NCI-H1436 (cell line): ENCODE results near the gene ATAT1.

Source experiments
- DNase-seq: peaks from one replicate; lab custom pipeline; 2025; lab: John Stamatoyannopoulos, UW

Gene ATAT1

DNA sequence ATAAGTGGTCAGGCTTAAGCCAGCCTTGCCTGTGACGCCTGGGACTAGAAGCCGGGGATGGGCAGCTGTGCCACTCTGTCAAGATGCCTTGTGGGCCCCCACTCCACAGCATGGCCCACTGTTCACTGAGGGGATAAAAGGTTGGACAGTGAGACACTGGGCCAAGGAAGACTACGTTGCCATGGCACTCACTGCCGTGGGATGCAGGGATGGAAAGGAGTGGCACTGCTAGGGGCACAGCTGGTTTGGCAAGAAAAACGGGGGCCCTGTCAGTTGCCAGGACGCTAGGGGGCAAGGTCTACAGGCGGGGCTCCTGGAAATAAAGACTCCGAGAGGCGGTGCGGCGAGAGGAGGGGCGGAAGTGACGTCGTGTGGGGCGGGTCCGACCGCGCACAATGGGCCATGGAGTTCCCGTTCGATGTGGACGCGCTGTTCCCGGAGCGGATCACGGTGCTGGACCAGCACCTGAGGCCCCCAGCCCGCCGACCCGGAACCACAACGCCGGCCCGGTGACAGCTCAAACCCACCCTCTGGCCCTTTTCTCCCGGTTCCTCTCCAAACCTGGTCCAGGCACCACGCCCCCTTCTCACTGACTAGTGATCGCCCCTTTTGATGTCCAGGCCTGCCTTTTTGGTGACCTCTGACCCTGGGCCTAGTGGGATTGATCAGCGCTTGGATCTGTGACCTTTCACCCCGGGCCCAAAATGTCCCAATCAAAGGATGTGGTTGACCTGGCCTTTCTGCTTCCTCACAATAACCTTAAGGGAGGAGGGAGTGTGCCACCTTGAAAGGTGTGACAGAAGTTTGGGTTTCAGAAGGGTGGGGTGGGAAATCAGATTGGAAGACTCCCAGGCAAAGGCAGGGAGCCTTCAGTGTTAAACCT is at the start of gene ATAT1:
TSS of gene ATAT1 (plus strand) at position 391 of the 883 bp plus-strand sequence.
- DNase-seq: peak; percentile 78

DNA sequence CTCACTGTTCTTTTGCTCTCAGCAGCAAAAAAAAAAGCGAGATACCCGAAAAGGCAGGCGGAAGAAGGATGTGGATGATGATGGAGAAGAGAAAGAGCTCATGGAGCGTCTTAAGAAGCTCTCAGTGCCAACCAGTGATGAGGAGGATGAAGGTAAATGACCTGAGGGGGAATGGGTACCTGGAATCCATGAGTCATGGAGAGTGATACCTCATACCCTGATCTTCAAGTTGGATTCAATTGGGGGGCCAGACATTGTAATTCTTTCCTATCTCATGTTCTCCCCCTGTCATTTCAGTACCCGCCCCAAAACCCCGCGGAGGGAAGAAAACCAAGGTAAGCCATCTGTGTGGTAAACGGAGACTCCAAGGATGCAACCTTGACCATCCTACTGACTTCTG is 48.6 kb upstream of the ATAT1 start:
- DNase-seq: no peak

DNA sequence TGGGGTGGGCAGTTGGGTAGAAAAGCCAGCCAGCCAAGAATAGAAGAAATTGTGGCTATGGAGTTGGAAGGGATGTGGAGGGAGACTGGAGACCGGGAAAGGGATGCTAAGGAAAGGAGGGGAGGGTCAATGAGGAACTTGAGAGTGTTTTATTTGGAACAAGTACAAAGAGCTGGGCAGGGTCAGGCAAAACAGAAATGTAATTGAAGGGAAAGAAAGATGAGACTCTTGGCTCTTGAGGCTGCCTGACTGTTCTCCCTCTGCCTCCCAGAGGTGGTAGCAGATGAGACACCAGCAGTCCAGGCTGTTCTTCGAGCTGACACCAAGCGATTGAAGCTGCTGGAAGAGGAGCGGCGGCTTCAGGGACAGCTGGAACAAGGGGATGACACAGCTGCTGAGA is 42.8 kb upstream of the ATAT1 start:
- DNase-seq: no peak

DNA sequence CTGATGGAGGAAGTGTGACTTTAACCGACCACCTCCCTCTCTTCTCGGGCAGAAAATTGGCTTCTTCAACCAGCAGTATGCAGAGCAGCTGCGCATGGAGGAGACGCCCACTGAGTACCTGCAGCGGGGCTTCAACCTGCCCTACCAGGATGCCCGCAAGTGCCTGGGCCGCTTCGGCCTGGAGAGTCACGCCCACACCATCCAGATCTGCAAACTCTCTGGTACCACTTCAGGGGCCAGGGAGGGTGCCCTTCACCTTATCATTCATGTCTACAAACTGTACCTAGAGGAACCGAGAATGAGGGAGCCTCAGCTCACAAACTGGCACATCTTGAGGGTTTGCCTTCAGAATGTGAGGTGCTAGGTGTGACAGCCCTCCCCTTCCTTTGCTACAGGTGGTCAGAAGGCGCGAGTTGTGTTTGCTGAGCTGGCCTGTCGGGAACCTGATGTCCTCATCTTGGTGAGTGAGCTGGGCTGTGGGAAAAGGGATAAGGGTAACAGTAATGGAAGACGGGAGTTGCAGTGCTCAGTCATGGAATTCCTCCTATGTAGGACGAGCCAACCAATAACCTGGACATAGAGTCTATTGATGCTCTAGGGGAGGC is 36.8 kb upstream of the ATAT1 start:
- no peak for DNase-seq

DNA sequence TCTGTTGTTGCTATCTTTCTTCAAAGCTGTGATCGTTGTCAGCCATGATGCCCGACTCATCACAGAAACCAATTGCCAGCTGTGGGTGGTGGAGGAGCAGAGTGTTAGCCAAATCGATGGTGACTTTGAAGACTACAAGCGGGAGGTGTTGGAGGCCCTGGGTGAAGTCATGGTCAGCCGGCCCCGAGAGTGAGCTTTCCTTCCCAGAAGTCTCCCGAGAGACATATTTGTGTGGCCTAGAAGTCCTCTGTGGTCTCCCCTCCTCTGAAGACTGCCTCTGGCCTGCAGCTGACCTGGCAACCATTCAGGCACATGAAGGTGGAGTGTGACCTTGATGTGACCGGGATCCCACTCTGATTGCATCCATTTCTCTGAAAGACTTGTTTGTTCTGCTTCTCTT is 36.2 kb upstream of the ATAT1 start:
- DNase-seq: no peak

DNA sequence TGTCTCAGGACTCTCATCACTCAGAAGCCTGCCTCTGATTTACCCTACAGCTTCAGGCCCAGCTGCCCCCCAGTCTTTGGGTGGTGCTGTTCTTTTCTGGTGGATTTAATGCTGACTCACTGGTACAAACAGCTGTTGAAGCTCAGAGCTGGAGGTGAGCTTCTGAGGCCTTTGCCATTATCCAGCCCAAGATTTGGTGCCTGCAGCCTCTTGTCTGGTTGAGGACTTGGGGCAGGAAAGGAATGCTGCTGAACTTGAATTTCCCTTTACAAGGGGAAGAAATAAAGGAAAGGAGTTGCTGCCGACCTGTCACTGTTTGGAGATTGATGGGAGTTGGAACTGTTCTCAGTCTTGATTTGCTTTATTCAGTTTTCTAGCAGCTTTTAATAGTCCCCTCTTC is 35.7 kb upstream of the ATAT1 start:
- DNase-seq: no peak

DNA sequence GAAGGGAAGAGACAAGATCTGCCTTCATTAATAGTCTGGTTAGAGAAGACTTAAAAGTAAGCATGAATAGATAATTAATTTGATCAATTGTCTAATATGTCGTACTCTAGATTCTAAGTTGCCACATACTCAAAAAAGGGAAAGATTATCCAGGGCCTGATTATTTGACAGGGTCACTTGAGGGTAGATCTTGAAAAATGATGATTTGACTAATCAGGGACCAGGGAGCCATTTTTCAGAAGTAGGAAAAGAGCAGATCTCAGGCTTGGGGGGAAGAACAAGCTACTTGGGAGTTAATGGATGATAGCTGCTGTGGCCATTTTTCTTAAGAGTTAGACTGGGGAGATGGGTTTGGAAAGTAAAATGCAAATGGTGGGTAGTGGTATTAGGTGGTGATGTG is 34.4 kb upstream of the ATAT1 start:
- no peak for DNase-seq

DNA sequence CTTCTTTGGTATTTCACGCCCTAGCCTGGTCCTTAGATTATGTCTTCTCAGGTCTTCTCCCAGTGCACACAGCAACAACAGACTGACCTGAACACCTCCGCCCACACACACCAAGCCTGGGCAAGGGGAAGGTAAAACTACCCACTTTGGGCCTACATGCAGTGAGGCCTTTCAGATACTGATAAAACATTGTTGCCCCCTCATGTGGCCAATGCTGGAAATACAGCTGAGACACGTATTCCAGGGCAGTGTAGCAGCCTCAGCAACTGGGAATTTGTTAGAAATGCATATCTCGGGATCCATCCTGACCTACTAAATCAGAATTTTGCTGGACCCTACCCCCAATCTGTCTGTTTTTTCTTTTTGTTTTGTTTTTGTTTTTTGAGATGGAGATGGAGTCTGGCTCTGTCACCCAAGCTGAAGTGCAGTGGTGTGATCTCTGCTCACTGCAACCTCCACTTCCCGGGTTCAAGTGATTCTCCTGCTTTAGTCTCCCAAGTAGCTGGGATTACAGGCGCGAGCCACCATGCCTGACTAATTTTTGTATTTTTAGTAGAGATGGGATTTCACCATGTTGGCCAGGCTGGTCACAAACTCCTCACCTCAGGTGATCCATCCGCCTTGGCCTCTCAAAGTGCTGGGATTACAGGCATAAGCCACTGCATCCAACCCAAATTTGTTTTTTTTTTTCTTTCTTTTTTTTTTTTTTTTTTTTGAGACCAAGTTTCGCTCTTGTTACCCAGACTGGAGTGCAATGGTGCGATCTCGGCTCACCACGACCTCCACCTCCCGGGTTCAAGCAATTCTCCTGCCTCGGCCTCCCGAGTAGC is 29.1 kb upstream of the ATAT1 start:
- DNase-seq: peak; percentile 60

DNA sequence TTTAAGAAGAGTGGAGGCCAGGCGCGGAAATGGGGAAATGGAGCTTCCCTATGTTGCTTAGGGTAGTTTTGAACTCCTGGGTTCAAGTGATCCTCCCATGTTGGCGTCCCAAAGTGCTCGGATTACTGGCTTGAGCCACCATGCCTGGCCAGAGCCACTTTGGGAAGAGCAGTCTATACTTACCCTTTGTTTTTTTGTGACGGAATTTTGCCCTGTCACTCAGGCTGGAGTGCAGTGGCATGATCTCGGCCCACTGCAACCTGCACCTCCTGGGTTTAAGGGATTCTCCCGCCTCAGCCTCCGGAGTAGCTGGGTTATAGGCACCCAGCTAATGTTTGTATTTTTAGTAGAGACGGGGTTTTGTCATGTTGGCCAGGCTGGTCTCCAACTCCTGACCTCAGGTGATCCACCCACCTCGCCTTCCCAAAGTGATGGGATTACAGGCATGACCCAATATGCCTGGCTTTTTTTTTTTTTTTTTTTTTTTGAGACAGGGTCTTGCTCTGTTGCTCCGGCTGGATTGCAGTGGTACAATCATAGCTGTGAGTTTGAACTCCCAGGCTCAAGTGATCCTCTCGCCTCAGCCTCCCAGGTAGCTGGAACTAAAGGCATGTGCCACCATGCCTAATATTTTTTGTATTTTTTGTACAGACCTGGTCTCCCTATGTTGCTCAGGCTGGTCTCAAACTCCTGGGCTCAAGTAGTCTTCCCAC is 27.6 kb upstream of the ATAT1 start:
- no peak for DNase-seq

DNA sequence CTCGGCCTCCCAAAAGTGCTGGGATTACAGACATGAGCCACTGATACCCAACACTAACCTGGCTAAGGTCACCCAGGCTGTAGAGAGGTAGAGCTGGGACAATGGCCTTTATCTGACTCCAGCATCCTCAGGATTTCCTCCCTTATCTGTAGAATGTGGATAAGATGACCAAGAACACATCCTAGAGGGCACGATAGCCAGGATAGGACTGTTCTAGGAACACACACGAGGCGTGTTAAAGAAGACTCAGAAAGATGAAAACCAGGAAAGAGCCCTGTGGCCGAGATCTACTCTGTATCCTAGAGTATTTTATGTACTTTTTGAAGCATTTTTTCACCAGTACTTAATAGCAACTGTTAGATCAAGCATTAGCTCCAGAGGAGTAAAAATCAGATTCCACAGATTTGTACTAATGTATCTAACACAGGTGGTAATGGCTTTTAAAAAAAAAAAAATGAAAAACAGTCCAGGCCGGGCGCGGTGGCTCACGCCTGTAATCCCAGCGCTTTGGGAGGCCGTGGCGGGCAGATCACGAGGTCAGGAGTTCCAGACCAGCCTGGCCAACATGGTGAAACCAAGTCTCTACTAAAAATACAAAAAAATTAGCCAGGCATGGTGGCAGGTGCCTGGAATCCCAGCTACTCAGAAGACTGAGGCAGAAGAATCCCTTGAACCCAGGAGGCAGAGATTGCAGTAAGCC is 26.9 kb upstream of the ATAT1 start:
- no peak for DNase-seq

DNA sequence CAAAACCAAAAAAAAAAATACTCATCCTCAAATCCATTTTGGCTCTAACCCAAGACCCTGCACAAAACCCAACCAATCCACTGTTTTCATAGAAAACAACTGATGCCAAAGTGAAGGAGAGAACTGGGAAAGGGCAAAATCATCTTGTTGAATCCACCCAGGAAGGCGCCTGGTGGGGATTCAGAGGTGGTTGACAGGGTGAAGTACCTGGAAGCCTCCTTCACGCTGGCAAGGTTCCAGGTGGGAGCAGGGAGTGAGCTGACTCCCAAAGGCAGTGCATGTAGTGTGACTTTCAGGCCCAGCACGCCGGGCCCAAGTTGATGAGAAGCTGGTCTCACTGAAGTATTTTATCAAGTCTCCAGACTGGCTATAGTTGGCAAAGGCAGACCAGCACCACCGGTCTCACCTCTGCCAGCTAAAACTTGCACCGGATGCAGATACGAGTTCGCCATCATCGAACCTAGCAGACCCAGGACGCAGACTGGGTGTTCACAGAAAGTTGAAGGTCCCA is 26.2 kb upstream of the ATAT1 start:
- no peak for DNase-seq

DNA sequence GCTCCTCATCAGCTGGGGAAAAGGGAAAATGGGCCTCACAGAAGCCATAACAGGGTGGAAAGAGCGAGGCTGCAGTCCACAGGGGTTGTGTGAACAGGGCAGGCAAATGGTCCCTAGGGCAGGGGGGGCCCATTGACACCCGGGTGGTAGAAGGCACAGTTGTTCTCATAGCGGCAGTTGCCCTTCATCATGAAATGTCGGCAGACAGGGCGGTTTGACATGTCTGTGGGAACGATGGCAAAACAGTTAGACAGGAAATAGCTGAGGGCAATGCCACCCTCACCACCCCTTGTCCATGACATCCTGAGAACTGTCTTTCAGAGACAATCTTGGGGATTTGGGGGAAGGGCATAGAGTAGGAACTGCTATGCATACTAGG is 25.2 kb upstream of the ATAT1 start:
- no peak for DNase-seq

DNA sequence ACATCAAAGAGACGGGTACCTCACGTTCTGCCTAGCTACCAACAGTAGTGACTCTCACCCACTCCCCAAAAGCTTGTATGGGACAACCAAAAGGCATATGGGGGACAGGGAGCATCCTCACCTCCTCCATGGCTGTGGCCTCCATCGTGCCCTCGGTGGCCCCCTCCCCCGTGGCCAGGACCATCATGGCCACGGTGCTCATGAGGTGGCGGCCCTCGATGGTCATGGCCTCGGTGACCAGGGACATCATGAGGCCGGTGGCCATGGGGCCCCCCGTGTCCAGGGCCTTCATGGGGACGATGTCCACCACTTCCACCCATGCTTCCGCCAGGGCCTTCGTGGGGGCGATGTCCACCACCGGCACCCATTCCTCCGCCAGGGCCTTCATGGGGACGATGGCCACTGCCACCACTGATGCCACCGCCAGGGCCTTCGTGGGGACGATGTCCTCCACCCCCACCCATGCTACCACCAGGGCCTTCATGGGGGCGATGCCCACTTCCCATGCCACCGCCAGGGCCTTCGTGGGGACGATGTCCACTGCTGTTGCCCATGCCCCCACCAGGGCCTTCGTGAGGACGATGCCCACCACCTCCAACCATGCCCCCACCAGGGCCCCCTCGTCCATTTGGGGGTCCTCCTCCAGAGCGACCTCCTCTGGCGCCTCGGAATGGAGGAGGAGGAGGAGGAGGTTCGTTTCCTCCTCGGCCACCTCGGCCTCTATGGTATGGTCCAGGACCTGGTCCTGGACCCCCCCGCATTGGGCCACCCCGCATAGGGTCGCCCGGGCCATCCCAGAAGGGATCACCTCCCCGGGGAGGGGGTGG is 24.6 kb upstream of the ATAT1 start:
- no peak for DNase-seq

DNA sequence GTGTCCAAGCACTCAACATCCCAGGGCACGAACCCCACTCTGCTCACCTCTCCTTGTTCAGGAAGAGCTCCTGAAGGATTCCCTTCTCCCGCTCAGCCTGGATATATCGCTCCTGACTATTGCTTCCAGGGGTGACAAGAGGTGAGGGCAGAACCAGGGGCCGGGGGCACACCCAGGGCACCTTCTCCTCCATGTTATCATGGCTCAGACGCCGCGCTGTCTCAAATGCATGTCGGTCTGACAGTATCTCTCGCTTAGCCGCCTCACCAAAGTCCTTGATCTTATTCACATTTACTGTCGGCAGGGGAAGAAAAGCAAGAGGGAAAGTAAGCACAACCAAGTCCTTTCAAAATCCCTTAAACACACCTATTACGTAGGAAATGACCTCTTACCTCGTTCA is 22.7 kb upstream of the ATAT1 start:
- no peak for DNase-seq

DNA sequence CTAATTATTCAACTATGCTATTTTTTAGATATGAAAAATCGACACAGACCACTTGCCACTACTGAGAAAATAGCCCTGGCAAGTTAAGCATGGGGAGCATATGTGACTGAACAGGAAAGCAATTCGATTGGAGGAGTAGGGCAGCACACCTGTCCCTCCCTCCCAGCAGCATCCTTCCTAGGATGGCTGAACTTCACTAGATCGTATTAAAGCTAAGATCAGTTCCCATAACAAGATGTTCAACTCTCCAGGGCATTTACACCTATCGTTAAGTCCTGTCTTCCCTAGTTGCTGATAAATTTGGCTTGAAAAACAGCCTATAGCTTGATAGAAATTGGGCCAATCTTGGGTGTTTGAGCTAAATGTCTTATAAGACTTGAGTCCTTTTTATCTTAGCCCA is 16.6 kb upstream of the ATAT1 start:
- no peak for DNase-seq

DNA sequence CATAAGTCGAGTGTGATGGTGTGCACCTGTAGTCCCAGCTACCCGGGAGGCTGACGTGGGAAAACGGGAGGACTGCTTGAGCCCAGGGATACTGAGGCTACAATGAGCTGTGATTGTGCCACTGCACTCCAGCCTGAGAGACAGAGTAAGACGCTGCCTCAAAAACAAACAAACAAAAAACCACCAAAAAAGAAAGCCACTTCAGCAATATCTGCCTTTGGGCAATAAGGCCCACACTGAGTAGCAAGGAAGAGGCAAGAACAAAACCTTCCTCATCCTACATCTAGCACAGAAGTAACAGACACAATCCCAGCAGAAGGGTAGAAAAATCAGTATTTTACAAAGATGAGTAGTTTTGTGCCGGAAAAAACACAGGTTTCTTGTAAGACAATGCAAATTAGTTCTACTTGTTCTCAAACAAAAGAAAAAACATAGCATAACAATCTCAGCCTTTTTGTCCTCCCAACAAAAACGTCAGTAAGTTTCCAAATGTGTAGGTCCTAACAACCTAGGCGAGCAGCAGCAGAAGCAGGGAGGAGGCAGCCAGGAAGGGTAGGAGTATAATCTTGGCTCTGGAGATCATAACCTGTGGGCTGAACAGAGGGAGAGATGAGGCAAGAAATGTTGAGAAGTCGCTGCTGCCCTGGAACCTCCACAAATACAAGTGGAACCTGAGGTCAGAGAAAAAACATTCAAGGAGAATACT is 15.4 kb upstream of the ATAT1 start:
- no peak for DNase-seq

DNA sequence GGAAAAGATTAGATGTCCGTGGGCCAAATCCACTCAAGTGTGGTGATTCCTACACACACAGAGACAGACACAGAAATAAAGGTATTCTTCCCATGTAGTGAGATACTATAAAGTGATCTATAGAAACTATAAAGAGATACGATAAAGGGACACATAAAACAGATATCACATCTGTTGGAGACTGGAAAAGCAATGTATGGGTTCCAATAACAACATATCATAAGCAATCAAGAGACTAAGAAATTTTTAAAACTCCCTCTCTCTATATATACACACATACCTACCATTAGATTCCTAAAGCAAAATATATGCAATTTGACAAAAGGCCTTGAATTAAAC is 14.8 kb upstream of the ATAT1 start:
- no peak for DNase-seq

DNA sequence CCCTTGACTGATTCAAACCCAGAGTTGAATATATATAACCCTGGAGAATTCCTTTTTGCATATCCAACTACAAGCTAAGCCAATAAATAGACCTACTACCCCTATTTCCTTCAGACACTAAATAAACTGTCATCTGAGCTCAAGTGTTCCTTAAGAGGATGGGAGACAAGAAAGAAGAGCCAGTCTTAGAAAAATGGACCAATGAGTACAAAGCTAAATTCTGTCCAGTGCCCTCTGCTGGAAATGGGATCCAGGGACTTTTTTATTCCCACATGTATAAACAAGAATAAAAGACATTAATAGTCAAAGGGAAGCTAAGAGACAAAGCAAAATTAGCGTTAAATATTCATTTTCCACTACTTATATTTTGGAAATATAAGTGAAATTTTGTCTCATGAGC is 14.5 kb upstream of the ATAT1 start:
- DNase-seq: no peak

DNA sequence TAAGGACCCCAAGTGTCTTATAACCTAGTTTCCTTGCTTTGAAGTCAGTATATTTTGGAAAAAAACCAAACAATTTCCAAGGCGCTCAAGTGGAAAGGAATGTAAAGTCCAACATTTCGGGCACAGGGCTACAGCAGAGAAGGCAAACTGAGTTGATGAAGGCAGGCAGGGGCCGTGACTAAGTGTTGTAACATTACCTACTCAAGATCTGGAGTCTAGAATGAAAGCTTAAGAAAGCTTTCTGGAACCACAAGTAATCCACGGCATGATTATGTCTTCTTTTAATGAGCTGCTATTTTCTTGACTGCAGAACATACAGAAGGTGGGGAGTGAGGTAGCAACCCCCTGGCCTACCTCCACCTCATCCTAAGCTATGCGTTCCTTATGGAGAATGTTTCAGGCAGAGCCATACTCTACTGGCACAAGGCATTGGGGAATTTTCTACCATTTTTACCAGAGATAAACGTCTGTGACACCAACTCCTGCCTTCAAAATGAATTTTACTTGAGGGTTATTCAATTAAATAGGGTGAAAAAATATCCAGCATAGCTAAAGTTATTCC is 13.9 kb upstream of the ATAT1 start:
- DNase-seq: no peak
